UCSD-AML1 (cell line): ENCODE results near the gene PAIP2.
"Not testable (repeated sequence)": the region's sequence is repeated elsewhere in the genome, so short reads cannot be mapped to it uniquely, and the experiment has no call there.

Experiments
- DNase-seq: peaks from one replicate; lab custom pipeline; 2025; ENCODE audit not compliant: unreplicated experiment; lab: John Stamatoyannopoulos, UW

The PAIP2 gene

GRCh38 chr5:139315056-139315615, 26.5 kb upstream of the PAIP2 start:
- DNase-seq = no peak

DNA sequence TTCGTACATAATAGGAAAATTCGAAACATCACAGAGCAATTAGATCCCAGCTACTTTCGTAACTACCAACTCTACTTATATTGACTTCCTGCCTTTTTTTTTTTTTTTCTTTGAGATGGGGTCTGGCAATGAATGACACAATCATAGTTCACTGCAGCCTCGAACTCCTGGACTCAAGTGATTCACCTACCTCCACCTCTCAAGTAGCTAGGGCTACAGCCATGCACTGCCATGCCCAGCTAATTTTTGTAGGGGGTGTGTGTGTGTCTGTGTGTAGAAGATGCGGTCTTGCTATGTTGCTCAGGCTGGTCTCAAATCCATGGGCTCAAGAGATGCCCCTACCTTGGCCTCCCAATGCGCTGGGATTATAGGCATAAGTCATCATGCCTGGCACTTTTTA, 5.8 kb upstream of the PAIP2 start:
- no peak for DNase-seq

- DNase-seq = no peak
Observed at GRCh38 chr5:139340051-139340450, 1.6 kb upstream of the PAIP2 start.

GRCh38 chr5:139341187-139341688, 416 bp upstream of the PAIP2 start:
- DNase-seq = no peak

- DNase-seq = no peak
Observed at GRCh38 chr5:139342423-139342723, 719 bp downstream of the PAIP2 start.

- no peak for DNase-seq
Observed at GRCh38 chr5:139343476-139343875, 1.8 kb downstream of the PAIP2 start.

DNA sequence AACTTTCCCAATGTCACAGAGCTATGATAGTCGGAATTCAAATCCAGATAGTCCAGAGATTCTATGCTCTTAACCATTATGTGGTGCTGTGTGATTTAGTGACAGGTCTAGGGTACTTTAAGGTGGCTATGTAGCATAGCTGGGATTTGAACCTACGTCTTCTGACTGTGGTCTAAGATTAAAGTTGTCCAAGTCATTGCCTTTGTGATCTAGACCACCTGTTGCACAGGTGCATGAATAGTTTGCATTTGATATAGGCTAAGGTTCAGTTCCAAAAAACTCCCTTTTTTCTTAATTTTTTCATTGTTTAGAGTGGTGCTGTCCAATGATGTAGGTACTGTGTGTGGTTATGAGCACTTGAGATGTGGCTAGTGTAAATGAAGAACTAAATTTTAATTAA, 2.5 kb downstream of the PAIP2 start:
- DNase-seq = no peak

DNA sequence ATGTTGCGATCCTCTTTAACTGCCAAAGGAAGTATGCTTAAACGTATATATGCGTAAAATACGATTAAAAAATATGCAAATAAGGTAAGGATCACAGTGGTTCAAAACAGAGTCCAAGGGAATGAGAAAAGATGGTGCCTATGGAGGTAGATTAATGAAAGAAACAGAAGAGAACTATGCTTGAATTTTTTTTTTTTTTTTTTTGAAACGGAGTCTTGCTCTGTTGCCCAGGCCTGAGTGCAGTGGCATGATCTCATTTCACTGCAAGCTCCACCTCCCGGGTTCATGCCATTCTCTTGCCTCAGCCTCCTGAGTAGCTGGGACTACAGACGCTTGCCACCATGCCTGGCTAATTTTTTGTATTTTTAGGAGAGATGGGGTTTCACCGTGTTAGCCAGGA, 3.8 kb downstream of the PAIP2 start:
- DNase-seq = not testable (repeated sequence)

DNA sequence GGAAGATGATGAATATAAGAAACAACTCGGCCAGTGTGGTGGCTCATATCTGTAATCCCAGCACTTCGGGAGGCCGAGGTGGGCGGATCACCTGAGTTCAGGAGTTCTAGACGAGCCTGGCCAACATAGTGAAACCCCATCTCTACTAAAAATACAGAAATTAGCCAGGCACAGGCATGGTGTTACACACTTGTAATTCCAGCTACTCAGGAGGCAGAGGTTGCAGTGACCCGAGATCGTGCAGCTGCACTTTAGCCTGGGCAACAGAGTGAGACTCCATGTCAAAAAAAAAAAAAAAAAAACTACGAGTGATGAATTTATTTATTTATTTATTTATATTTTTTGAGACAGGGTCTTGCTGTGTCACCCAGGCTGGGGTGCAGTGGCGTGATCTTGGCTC, 6.2 kb downstream of the PAIP2 start:
- DNase-seq = not testable (repeated sequence)

DNA sequence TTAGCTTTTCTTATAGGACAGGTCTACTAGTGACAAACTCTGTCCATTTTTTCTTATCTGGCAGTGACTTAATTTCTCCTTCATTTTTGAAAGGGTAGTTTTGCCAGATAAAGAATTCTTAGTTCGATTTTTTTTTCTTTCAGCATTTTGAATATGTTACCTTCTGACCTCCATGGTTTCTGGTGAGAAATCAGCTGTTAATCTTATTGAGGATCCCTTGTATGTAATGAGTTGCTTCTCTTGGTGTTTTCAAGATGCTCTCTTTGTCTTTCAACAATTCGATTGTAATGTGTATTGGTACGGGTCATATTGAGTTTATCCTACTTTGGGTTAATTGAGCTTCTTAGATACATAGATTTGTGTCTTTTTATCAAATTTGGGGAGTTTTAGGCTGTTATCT, 12.5 kb downstream of the PAIP2 start:
- DNase-seq = no peak

GRCh38 chr5:139355900-139356299, 14.2 kb downstream of the PAIP2 start:
- DNase-seq = not testable (repeated sequence)

- no peak for DNase-seq
Observed at GRCh38 chr5:139358064-139358463, 16.4 kb downstream of the PAIP2 start.

GRCh38 chr5:139360384-139360783, 18.7 kb downstream of the PAIP2 start:
- no peak for DNase-seq

- no peak for DNase-seq
Observed at GRCh38 chr5:139361835-139362429, 20.3 kb downstream of the PAIP2 start.

GRCh38 chr5:139363937-139364336, 22.3 kb downstream of the PAIP2 start:
- no peak for DNase-seq

DNA sequence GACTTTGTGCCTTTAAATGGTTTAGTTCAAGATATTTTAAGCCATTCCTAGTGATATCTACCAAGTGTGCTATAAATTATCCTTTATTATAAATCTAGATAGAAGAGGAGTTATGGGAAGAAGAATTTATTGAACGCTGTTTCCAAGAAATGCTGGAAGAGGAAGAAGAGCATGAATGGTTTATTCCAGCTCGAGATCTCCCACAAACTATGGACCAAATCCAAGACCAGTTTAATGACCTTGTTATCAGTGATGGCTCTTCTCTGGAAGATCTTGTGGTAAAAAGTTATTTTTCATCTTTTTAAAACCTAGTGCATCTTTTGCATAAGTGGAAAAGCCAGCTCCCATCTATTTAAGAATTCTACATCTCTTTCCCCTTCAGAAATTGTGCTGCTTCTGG, 22.8 kb downstream of the PAIP2 start:
- DNase-seq = no peak

DNA sequence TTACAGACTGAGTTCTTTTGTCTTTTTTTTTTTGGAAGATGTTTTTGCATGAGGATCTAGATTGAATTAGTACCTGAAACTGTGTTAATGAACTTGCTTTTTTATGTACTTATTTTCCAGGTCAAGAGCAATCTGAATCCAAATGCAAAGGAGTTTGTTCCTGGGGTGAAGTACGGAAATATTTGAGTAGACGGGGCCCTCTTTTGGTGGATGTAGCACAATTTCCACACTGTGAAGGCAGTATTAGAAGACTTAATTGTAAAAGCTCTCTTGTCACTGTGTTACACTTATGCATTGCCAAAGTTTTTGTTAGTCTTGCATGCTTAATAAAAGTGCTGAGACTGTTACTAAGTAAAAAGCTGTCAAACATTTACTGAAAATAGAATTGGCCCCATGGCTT, 27.0 kb downstream of the PAIP2 start:
- no peak for DNase-seq

DNA sequence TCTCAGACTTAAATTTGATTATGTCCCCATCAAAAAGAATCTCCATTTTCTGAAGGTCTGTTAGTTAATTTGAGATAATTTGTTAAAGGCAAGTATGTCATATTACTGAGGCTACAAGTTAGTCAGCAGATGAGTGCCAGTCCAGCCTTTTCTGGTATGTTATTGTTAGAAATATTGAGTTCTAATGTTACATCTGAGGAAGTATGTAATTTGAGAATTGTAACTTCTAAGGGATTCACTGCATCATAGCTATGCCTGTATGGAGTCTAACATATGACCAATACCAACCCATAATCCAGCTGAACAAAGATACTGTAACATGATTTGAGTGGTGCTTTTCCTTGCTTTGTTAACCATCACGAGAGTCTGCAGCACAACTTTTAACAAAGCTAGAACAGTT, 27.5 kb downstream of the PAIP2 start:
- no peak for DNase-seq

DNA sequence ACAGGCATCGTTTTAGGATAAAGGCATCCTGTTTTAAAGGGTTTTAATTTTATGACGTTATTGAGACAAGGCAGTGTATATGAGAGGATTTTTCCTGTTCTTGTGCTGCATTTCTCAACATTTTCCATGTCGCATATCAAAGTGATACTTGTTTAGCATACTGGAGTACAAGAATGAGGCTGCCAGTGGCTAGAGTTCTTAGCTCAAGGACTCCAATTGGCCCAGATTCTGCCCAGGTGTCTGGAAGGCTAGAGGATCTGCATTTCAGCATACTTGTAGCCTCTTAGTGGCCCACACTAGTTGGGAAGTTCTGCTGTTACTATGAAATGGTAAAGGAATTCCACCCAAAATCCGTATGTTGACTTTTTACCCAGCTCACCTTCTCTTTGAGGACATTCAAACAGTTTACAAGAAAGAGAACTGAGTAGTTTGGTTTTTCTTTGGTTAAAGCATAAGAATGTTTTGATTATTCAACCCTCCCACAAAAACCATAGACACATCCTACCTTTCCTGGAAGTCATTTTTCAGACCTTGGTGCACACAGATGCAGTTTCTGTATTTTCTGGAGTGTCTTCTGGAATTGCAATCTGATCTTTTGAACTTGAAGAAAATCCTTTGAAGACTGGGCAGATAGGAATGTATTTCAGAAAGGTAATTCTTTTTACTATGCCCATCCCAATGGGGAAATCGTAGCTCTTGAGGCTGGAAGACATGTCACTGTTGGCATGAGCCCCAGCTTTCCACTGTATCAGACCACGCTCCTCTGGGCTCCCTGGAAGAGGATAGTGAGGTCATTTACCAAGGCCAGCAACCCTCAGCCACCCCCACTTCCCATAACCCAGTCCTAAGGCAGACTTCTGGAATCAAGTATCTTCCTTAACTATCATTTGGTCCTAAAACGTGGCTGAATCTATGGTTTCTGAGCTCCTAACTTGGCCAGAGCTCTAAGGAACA, 30.1 kb downstream of the PAIP2 start:
- no peak for DNase-seq

- DNase-seq = no peak
Observed at GRCh38 chr5:139374909-139375308, 33.3 kb downstream of the PAIP2 start.

DNA sequence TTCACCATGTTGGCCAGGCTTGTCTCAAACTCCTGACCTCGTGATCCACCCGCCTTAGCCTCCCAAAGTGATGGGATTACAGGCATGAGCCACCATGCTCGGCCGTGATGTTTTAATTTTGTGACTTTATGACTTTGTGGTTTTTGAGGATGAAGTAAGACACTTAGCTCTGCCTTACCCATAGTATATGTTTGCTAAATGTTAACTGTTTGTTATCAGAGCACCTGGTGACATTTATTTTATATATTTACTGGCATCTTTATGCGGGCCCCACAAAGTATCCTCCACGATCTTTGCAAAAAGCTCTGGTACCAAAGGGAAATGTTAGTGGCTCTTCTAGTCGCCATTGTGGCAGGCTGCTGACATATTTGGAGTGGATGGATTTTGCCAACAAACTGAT, 34.7 kb downstream of the PAIP2 start:
- no peak for DNase-seq

DNA sequence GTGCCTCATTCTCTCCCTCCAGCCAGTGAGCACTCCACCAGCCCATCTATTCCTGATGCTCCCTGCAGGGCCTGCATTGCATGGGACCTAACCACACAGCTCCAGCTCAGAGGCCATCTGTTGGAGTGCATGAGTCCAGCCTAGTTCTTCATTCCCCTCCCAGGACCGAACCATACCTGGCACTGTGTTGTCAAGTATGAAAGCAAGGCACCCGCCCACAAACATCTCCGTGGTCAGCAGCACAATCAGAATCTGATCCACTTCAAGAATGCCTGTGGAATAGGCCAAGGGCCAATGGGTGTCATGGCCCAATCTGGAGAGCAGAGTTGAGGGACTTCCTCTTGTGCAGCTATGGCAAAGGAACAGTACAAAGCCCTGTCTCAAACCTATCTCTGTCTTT, 35.6 kb downstream of the PAIP2 start:
- no peak for DNase-seq
